GM10248 (cell line): ENCODE measurements around the gene DBNL.

ENCODE experiments used
- CTCF ChIA-PET: fragments of 300-600 bp; sonication (Branson Sonifier 250); formaldehyde crosslinking; extraction: SDS; loops from one replicate; lab custom pipeline; 2021; ENCODE audit warnings: antibody characterized with exemption; lab: Yijun Ruan, JAX
- POLR2A ChIA-PET: fragments of 350-650 bp; sonication (Branson Sonifier 250); formaldehyde crosslinking; extraction: SDS; loops from one replicate; lab custom pipeline; 2020; ENCODE audit warnings: antibody characterized with exemption; lab: Yijun Ruan, JAX
- DNase-seq: peaks from one replicate; pipeline ENCODE4 v3.0.0; 2012; ENCODE audit errors: extremely low spot score
- CTCF ChIP-seq: IDR thresholded peaks from 2 replicates; pipeline ENCODE4 v1.5.1; 2012; ENCODE audit warnings: mild to moderate bottlenecking, low read depth; ENCODE audit errors: extremely low read depth, missing control alignments, control extremely low read depth

Gene DBNL

GRCh38 chr7:44093102-44093641 lies 48.7 kb downstream of the DBNL start:
- ChIA-PET POLR2A (no interaction called here), CTCF (interaction anchor here (1.3 to 1.5 kb wide), 2 partner anchors 9 to 21 kb away, joined by 3 read pairs; no protein-coding TSS in a partner anchor)
- TF ChIP-seq CTCF, result no peak
- no peak for DNase-seq

- TF ChIP-seq CTCF, result no peak
- CTCF ChIA-PET, result interaction anchor here (1.5 kb wide), 1 partner anchor 22 kb away, joined by 3 read pairs; no protein-coding TSS in a partner anchor
- DNase-seq, result no peak
- POLR2A ChIA-PET, result no interaction called here
These were observed 49.9 kb downstream of the DBNL start for GRCh38 chr7:44094365-44094764.

- DNase-seq, result no peak
- ChIA-PET POLR2A (no interaction called here), CTCF (no interaction called here)
- TF ChIP-seq CTCF, result no peak
These were observed 50.5 kb downstream of the DBNL start for GRCh38 chr7:44094883-44095592.

- CTCF ChIA-PET, result no interaction called here
- POLR2A ChIA-PET, result no interaction called here
- DNase-seq, result no peak
- no peak for TF ChIP-seq CTCF
These were observed 51.3 kb downstream of the DBNL start for GRCh38 chr7:44095781-44096180.

GRCh38 chr7:44096326-44096881 lies 51.9 kb downstream of the DBNL start:
- CTCF ChIA-PET, result interaction anchor here (0.8 to 3.7 kb wide), 6 partner anchors 10 to 438 kb away, joined by 3 to 42 read pairs (median 5); no protein-coding TSS in a partner anchor
- TF ChIP-seq CTCF, result no peak
- POLR2A ChIA-PET, result no interaction called here
- no peak for DNase-seq

- POLR2A ChIA-PET, result no interaction called here
- CTCF ChIA-PET, result interaction anchor here (0.8 to 3.7 kb wide), 10 partner anchors 10 to 437 kb away, joined by 3 to 42 read pairs (median 5); partner anchors contain the start of gene POLD2
- DNase-seq, result peak; percentile 77
- no peak for TF ChIP-seq CTCF
These were observed 52.8 kb downstream of the DBNL start for GRCh38 chr7:44097064-44097932.
